ENCODE data around the gene DPP4. TPM values are rescaled to one million over a fixed set of nuclear protein-coding genes. Genes with fewer than 3 reads are reported as not detected.
A peak's percentile ranks its signal among the peaks of the same experiment; 100 is the strongest.

The DPP4 gene
- total and polyA plus RNA-seq, 2 of the 13 experiments (the other 11 are each of a cell fraction or from before 2014, with no cell fraction given) = 39.4 to 109 TPM

- peak; percentile 89 for TF ChIP-seq CEBPG (CRISPR knock-in tag; IDR thresholded peaks at IDR 0.05)
- TF ChIP-seq NFRKB (IDR thresholded peaks at IDR 0.05) = no peak
- TF ChIP-seq TARDBP (CRISPR knock-in tag; IDR thresholded peaks at IDR 0.05) = 0 out of 2 replicates have a peak, but pooled peaks have one; percentile 44
- no peak for TF ChIP-seq MIXL1 (CRISPR knock-in tag; IDR thresholded peaks at IDR 0.05)
- TF ChIP-seq ZNF720 (CRISPR knock-in tag; IDR thresholded peaks at IDR 0.05) = no peak
- no peak for TF ChIP-seq CREB1 (IDR thresholded peaks at IDR 0.05)
- peak; percentile 30; the same call in 1 of the 2 replicates for TF ChIP-seq CREB1 (CRISPR knock-in tag; IDR thresholded peaks at IDR 0.05)
- peak; percentile 69 for TF ChIP-seq CREM (IDR thresholded peaks at IDR 0.05)
- no peak for TF ChIP-seq CREM (CRISPR knock-in tag; IDR thresholded peaks at IDR 0.05)
- TF ChIP-seq DRAP1 (CRISPR knock-in tag; IDR thresholded peaks at IDR 0.05) = no peak
- TF ChIP-seq KLF15 (CRISPR knock-in tag; IDR thresholded peaks at IDR 0.05; ENCODE audit: borderline replicate concordance) = no peak
- no peak for TF ChIP-seq SCMH1 (CRISPR knock-in tag; IDR thresholded peaks at IDR 0.05; ENCODE audit: borderline replicate concordance)
- TF ChIP-seq NFIC (IDR thresholded peaks at IDR 0.05; ENCODE audit: low read length) = peak; percentile 96
- TF ChIP-seq ZNF274 (CRISPR knock-in tag; IDR thresholded peaks at IDR 0.05) = no peak
- 0 out of 2 replicates have a peak, but pooled peaks have one; percentile 22 for TF ChIP-seq SP5 (CRISPR knock-in tag; IDR thresholded peaks at IDR 0.05; ENCODE audit: borderline replicate concordance, low read depth)
- no peak for TF ChIP-seq ZNF577 (CRISPR knock-in tag; IDR thresholded peaks at IDR 0.05; ENCODE audit: borderline replicate concordance, low read depth)
- TF ChIP-seq FOSL2 (CRISPR knock-in tag; IDR thresholded peaks at IDR 0.05) = peak; percentile 72
- no peak for TF ChIP-seq SRSF9 (IDR thresholded peaks at IDR 0.05; ENCODE audit: borderline replicate concordance, insufficient read depth, low read depth, low read length, poor library complexity, severe bottlenecking)
- TF ChIP-seq ARID3A (IDR thresholded peaks at IDR 0.05; ENCODE audit: low read depth, low read length) = peak; percentile 37; the same call in 1 of the 2 replicates
- no peak for TF ChIP-seq CREB3 (CRISPR knock-in tag; IDR thresholded peaks at IDR 0.05)
- no peak for TF ChIP-seq ZNF879 (CRISPR knock-in tag; IDR thresholded peaks at IDR 0.05)
- 0 out of 2 replicates have a peak, but pooled peaks have one; percentile 92 for TF ChIP-seq NAIF1 (CRISPR knock-in tag; IDR thresholded peaks at IDR 0.05; ENCODE audit: borderline replicate concordance)
- TF ChIP-seq ZNF709 (CRISPR knock-in tag; IDR thresholded peaks at IDR 0.05) = 0 out of 2 replicates have a peak, but pooled peaks have one; percentile 16
- 0 out of 2 replicates have a peak, but pooled peaks have one; percentile 30 for TF ChIP-seq KAT2B (IDR thresholded peaks at IDR 0.05; ENCODE audit: borderline replicate concordance, low read depth, low read length)
- no peak for TF ChIP-seq SKI (IDR thresholded peaks at IDR 0.05; ENCODE audit: partially characterized antibody)
- TF ChIP-seq ZBTB3 (CRISPR knock-in tag; IDR thresholded peaks at IDR 0.05; ENCODE audit: borderline replicate concordance, low read depth) = peak; percentile 77; the same call in 1 of the 2 replicates
- peak; percentile 91 for TF ChIP-seq TCF7 (IDR thresholded peaks at IDR 0.05; ENCODE audit: low read depth)
- peak; percentile 89 for TF ChIP-seq CEBPB (IDR thresholded peaks at IDR 0.05; ENCODE audit: borderline replicate concordance, low read depth, low read length)
- peak in 1 of 2 experiments; percentile 57; a peak in 1 of 4 replicates for TF ChIP-seq KLF16 (CRISPR knock-in tag; IDR thresholded peaks at IDR 0.05)
- peak; percentile 56 for TF ChIP-seq TBL1XR1 (IDR thresholded peaks at IDR 0.05; ENCODE audit: borderline replicate concordance, low read length, partially characterized antibody)
Measured at GRCh38 chr2:162111958-162112850, 38.2 kb upstream of the DPP4 start (continued).
